Muscle of leg (tissue), 11 donors: ENCODE measurements around the gene MAML2. TPM values are rescaled to one million over a fixed set of nuclear protein-coding genes. Genes with fewer than 3 reads are reported as not detected.
A peak's percentile ranks its signal among the peaks of the same experiment; 100 is the strongest.

ENCODE experiments used
- DNase-seq: peaks from one replicate; pipeline ENCODE4 v3.0.0; 2013
- H3K27ac ChIP-seq: one replicate; pipeline ENCODE4 v1.5.1; 2013; ENCODE audit warnings: mild to moderate bottlenecking, low read length, control low read depth
- H3K27me3 ChIP-seq: one replicate; pipeline ENCODE4 v1.6.1; 2013; ENCODE audit warnings: low read length; ENCODE audit not compliant: control insufficient read depth, insufficient read depth
- H3K36me3 ChIP-seq: one replicate; pipeline ENCODE4 v1.6.1; 2013; ENCODE audit warnings: low read length; ENCODE audit not compliant: control insufficient read depth, insufficient read depth
- H3K4me1 ChIP-seq: one replicate; pipeline ENCODE4 v1.6.1; 2013; ENCODE audit warnings: low read length; ENCODE audit not compliant: control insufficient read depth, insufficient read depth
- H3K4me3 ChIP-seq: one replicate; pipeline ENCODE4 v1.5.1; 2013; ENCODE audit warnings: low read length, control low read depth
- H3K9me3 ChIP-seq: replicated peaks from 2 replicates; pipeline ENCODE4 v1.6.1; 2013; ENCODE audit warnings: low read depth, low read length; ENCODE audit not compliant: control insufficient read depth
- WGBS: methylation state at CpG from one replicate; pipeline ENCODE4 v1.1.5; 2013; ENCODE audit warnings: missing lambda C conversion rate; ENCODE audit not compliant: insufficient coverage; 5-methylcytosine and 5-hydroxymethylcytosine counted together
- polyA plus RNA-seq, 8 donors: library from polyadenylated mRNA; unstranded; fragments of 120-200 nt; gene quantifications; one replicate each; pipeline versions ENCODE4 v1.2.1 to v1.2.3, GENCODE V29; 2013; ENCODE audit warnings: inconsistent platforms in 1 of 8, low replicate concordance in 1 of 8; ENCODE audit not compliant: insufficient read length in 8 of 8, insufficient read depth in 1 of 8
- total RNA-seq: library from RNA; stranded (reverse); fragments of 120-200 nt; gene quantifications from one replicate; pipeline ENCODE4 v1.2.4, GENCODE V29; 2013

Gene MAML2
- total and polyA plus RNA-seq, 9 donors = 4.0 to 7.8 (median 5.7) TPM

DNA sequence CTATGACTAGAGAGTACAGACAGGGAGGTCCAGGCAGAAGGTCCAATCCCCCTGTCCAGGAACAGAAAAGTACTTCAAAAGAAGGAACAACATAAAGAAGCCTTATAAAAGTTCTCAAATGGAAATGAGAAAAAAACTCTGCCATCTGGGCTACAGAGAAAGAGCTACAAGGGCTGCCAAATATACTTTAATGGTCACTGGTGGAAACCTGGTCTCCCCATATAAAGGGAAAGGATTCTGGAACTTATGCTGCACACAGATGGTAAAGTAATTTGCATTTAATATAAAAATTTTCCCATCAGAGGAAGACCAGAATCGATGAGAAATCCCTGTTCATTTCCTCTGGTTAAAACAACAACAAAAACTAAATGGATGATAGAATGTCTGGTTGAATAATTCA is 299.7 kb downstream of the MAML2 start:
- no peaks in the 10 kb centered on the region for H3K9me3 ChIP-seq
- no CpG with 5 or more reads among the region's 1 CpG for WGBS
- H3K4me3 ChIP-seq = no peak overlapping the region
- DNase-seq = peak; percentile 89
- no peaks in the 10 kb centered on the region for H3K36me3 ChIP-seq
- no peaks in the 10 kb centered on the region for H3K27me3 ChIP-seq
- peak overlapping the region; percentile 75 for H3K27ac ChIP-seq
- H3K4me1 ChIP-seq = peaks cover 16% of the 10 kb centered on the region

DNA sequence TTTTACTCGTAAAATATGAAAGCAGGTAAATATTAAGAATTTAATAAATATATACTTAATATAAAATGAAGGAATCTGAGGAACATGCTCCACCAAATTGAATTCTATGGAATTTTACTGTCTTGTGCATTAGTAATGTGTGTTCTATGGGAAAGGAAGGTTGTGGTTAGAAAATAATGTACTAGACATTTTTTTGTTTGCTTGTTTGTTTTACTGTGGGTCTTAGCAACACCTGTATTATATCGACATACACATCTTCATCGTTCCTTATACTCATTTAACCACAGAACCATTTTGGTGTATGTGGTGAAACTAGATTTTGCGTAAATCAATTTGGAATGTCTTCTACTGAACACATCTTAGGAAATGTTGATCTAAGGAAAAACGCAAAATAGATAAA is 304.9 kb downstream of the MAML2 start:
- H3K27me3 ChIP-seq = no peaks in the 10 kb centered on the region
- no peaks in the 10 kb centered on the region for H3K9me3 ChIP-seq
- H3K27ac ChIP-seq = no peak overlapping the region
- DNase-seq = no peak
- H3K4me3 ChIP-seq = no peak overlapping the region
- H3K36me3 ChIP-seq = no peaks in the 10 kb centered on the region
- no CpG with 5 or more reads among the region's 5 CpGs for WGBS
- H3K4me1 ChIP-seq = peaks cover 13% of the 10 kb centered on the region

DNA sequence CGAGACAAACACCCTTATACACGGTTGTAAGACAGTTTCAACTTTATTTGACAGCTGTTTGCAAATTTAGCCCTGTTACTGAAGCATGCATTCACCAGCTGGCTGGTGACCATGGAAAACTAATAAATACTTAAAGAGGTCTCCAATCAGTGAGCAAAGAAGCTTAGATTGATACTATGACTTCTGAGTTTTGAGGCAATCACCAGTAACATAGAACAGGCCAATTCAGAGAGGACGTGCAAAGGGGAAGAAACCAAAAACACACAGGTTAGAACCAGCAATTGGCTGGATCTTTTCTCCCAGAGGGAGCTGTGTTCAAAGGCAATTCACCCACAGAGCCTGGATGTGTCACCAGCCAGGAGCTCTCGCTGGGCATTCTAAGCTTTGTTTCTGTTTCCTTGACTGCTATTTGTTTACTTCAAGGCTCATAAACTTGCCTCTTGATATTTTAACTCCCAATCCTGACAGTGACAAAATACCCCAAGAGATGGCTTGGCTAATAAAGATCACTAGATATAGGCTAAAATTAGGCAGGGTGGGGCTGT is 305.5 kb downstream of the MAML2 start:
- Histone ChIP-seq H3K27ac (no peak overlapping the region), H3K4me1 (peaks cover 12% of the 10 kb centered on the region), H3K36me3 (no peaks in the 10 kb centered on the region), H3K27me3 (no peaks in the 10 kb centered on the region), H3K4me3 (no peak overlapping the region), H3K9me3 (no peaks in the 10 kb centered on the region)
- 71% methylated on average over 2 of the region's 4 CpGs for WGBS
- no peak for DNase-seq

DNA sequence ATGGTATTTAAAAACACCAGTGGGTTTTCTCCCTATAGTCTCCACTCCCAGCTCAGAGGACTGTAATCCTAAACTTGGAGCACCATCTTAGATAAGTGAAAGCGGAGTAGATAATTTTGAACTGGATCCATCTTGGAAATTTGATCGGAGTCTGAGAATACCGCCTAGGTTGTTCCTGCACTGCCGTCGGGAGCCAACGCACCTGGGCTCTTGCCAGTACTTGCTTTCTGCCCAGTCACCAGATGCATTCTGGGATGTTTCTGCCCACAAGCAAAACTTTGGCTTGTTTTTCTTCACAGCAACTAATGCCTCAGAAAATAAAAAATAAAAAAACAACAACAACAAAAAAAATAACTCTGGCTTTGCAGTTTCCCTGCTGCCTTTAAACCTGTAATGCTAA is 306.1 kb downstream of the MAML2 start:
- no peaks in the 10 kb centered on the region for H3K36me3 ChIP-seq
- no peak overlapping the region for H3K4me3 ChIP-seq
- peak; percentile 42 for DNase-seq

DNA sequence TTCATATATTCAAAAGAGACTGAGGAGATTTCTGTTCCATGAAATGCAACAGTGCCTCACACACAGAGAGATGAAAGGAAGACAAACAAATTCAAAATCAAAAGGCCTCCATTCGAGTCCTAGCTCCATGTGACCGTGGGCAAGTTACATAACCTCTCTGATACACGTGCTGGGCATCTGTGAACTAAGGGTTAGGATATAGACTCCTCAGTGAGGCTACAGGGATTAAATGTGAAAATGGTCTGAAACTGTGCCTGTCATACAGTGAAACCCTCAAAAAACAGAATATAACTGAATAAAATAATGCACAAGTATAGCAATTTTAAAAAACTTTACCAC is 307.3 kb downstream of the MAML2 start:
- Histone ChIP-seq H3K27ac (no peak overlapping the region), H3K36me3 (no peaks in the 10 kb centered on the region), H3K27me3 (no peaks in the 10 kb centered on the region), H3K9me3 (no peaks in the 10 kb centered on the region), H3K4me1 (peaks cover 12% of the 10 kb centered on the region), H3K4me3 (no peak overlapping the region)
- 67% methylated on average over 3 of the region's 3 CpGs for WGBS
- DNase-seq = no peak

More for the DNA sequence above, 306.1 kb downstream of the MAML2 start:
- H3K27me3 ChIP-seq = no peaks in the 10 kb centered on the region
- no peaks in the 10 kb centered on the region for H3K9me3 ChIP-seq
- WGBS = 24% methylated on average over 5 of the region's 6 CpGs
- peaks cover 12% of the 10 kb centered on the region for H3K4me1 ChIP-seq
- no peak overlapping the region for H3K27ac ChIP-seq

DNA sequence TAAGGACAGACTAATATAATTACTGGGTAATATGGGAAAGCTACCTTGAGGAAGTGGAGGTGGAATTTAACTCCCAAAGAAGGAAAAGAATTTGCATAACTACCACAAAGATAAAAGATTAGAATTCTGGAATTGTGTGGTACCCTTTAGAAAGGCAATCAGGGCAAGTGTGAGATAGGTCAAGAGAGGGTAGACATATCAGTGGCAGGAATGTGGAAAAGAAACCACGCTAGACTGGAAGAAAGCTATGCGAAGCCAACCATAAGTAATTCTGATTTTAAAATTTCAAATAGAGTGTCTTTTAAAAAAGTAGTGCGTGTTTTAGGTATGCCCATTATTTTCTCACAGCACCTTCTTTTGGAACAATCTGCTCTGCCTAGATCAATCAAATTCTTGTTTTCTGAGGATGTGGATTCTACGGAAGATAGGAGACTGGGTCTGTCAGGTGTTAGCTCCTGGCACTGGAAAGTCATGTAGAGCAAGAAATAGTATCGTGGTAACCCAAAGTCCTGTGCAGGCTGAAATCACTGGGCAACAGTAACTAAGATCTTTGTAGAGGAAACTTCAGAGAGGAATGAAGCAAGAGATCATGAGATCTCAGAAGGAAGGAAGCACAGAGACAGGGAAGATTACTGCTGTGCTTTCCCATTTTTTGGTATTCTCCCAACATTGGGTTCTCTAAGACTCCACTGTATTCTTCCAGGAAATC is 307.8 kb downstream of the MAML2 start:
- Histone ChIP-seq H3K27me3 (no peaks in the 10 kb centered on the region), H3K4me1 (peaks cover 12% of the 10 kb centered on the region), H3K27ac (no peak overlapping the region), H3K36me3 (no peaks in the 10 kb centered on the region), H3K4me3 (no peak overlapping the region), H3K9me3 (no peaks in the 10 kb centered on the region)
- 100% methylated on average over 1 of the region's 5 CpGs for WGBS
- peak; percentile 60 for DNase-seq

DNA sequence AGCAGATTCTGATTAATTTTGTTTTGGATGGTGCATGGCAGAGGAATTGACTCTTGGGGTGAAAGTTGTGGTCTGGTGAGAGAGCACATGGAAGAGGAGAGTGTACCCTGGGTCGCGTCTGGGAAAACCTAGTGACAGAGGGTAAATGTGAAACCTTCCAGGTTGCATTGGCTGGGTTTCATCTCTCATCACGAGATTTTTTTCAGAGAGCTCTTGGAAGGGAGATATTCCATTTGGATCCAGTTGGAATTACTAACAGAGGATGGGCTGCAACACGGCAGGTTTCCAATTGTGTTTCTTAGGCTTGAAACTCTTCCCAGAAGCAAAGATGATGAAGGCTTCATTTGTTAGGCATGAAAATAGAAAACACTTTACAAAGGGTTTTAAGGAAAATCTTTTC is 309.4 kb downstream of the MAML2 start:
- WGBS = 21% methylated on average over 2 of the region's 4 CpGs
- Histone ChIP-seq H3K36me3 (no peaks in the 10 kb centered on the region), H3K27me3 (no peaks in the 10 kb centered on the region), H3K4me1 (peaks cover 12% of the 10 kb centered on the region), H3K4me3 (no peak overlapping the region), H3K27ac (peak overlapping the region; percentile 60), H3K9me3 (no peaks in the 10 kb centered on the region)
- peak; percentile 91 for DNase-seq

DNA sequence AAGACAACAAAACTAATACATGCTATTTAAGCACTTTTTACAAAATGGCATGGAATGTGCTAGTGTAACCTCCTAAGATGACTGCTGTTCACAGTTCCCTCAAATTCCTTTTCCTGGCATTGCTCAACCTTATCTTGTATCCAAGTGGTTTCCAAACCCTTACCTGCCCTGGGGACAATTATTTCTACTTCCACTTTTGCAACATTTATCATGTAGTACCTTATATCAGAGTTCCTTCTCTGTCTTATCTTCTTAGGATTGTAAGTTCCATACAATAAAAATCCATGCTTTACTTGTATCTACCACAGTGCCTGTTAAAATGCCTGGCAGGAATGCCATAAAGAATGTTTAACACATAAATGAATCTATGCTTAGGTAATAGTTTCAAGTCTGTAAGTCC is 309.9 kb downstream of the MAML2 start:
- no peak overlapping the region for H3K27ac ChIP-seq
- H3K27me3 ChIP-seq = no peaks in the 10 kb centered on the region
- no peaks in the 10 kb centered on the region for H3K36me3 ChIP-seq
- peaks cover 12% of the 10 kb centered on the region for H3K4me1 ChIP-seq
- DNase-seq = no peak
- H3K9me3 ChIP-seq = no peaks in the 10 kb centered on the region
- H3K4me3 ChIP-seq = no peak overlapping the region

DNA sequence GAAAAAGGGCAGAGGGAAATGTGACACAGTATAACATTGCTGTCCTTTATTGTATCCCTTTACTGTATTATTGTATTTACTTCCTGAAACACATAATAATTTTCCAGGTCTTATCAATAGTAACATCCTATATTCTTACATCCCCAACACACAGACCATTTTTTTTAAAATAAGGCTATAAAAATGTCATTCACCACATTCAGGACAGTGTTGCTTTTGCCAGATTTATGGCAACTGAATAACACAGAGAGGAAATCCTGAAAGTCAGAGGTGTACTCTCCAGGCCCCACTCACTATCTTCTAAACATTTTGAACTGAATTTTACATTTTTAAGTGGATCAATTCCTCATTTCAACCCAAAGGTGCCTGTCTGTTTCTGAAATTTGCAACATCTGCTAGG is 314.2 kb downstream of the MAML2 start:
- no peak overlapping the region for H3K27ac ChIP-seq
- no peak overlapping the region for H3K4me3 ChIP-seq
- no peaks in the 10 kb centered on the region for H3K27me3 ChIP-seq
- no peaks in the 10 kb centered on the region for H3K36me3 ChIP-seq
- peaks cover 3% of the 10 kb centered on the region for H3K4me1 ChIP-seq
- DNase-seq = no peak
- H3K9me3 ChIP-seq = no peaks in the 10 kb centered on the region

DNA sequence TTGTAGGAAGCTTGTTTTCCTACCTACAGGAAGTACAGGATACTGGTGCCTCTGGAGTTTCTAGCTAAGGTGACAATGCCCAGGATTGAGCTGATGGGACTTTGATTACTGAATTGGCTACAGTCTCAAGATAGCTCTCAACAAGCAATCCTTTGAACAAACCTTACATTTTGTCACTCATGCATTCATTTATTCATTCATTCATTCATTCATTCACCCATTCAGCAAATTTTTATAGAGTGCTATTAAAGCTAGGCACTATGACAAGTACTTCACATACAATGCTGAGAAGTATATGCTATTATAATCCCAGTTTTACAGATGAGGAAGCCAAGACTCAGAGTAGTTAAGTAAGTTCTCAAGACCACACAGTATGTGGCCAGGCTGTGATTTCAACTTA is 316.0 kb downstream of the MAML2 start:
- Histone ChIP-seq H3K36me3 (no peaks in the 10 kb centered on the region), H3K4me1 (no peaks in the 10 kb centered on the region), H3K9me3 (no peaks in the 10 kb centered on the region), H3K27me3 (no peaks in the 10 kb centered on the region), H3K27ac (no peak overlapping the region), H3K4me3 (no peak overlapping the region)
- no peak for DNase-seq

DNA sequence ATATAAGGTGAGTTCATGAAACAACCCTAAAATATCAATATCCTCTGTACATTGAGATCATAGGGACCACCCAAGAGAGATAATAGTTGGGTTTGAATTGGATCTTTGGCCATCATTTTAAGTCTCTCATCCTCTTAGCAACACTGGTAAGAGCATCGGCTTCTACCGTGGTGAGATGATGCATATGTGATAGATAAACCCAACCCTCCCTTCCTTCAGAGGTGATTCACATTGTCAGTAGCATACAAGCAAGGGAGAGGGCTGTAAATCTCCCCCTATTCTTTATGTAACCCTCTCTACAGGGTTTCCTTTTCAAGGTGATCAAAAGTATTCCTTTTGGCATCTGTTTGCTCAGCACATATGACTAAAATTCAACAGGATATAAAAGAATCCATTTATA is 316.7 kb downstream of the MAML2 start:
- H3K9me3 ChIP-seq = no peaks in the 10 kb centered on the region
- no peaks in the 10 kb centered on the region for H3K27me3 ChIP-seq
- no peaks in the 10 kb centered on the region for H3K36me3 ChIP-seq
- DNase-seq = no peak
- no peaks in the 10 kb centered on the region for H3K4me1 ChIP-seq
- H3K4me3 ChIP-seq = no peak overlapping the region
- no CpG with 5 or more reads among the region's 2 CpGs for WGBS
- H3K27ac ChIP-seq = no peak overlapping the region
